Fibroblast of skin of right quadriceps (primary cell): ENCODE data around the gene DTNBP1.
A peak's percentile ranks its signal among the peaks of the same experiment; 100 is the strongest.

Source experiments
- DNase-seq: peaks from one replicate; pipeline ENCODE4 v3.0.0-alpha.2; 2013

Gene DTNBP1

DNA sequence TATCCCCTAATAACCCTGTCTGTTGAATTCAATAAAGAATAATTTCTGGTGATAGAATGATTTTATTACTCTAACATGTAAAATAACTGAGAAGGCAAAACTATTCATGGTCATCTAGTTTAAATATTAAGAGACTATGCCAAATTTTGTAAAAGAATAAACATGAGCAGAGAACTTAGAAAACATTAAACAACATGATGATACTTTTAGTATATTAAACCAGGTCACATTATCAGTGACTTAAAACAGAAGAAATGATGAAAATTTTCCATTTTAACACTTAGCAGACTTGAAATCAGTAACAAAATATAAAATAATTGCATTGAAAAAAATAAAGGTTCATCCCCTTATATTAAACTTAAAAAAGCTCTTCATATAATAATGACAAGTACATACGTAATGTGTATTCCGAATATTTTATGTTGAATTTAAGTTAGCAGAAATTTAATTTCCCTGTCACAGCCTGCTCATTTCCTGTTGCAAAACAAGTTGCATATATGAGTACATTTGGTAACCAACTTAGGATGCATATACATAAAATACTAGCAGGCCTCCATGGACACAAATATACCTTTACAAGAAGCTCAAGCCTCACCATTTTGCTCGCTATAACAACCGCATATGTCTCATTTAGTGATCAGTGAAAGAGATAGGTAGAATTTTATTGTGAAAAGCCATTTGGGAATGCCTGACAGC, 40.6 kb downstream of the DTNBP1 start:
- no peak for DNase-seq

DNA sequence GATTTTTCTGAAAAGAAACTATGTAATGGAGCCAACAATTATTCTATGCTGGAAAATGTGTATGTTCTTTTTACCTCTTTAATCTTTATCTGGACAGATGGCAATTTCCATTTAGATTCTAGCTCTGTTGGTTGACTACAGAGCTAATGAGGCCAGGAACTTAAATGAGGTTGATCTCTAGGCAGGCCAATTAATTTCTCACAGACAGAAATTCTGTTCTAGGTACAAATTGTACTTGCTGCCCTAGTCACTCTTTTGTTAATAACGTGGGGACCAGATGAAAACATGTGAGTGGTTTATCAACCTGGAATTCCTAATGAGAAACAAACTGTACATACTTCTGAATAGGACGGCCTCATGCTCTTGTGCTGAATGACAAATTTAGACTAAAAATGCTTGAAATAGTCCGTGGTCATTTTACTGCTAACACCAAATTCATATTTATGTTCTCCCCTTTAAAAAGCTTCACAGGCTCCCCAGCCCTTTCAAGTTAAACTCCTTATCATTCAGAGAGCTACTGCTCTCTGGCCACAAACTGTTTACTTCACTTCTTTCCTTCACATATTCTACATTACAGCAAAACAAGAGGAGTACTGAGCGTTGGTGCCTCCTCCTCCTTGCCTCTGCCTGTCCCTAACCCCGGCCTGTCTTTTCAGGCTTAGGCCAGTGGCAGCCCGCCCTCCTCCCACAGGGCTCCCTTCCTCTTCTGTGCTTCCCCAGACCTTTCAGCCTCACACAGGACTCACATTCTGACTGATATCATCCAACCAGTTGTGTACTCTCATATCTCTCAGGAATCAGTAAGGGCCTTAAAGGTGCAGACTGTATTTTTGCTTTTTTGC, 41.4 kb downstream of the DTNBP1 start:
- DNase-seq, result no peak

DNA sequence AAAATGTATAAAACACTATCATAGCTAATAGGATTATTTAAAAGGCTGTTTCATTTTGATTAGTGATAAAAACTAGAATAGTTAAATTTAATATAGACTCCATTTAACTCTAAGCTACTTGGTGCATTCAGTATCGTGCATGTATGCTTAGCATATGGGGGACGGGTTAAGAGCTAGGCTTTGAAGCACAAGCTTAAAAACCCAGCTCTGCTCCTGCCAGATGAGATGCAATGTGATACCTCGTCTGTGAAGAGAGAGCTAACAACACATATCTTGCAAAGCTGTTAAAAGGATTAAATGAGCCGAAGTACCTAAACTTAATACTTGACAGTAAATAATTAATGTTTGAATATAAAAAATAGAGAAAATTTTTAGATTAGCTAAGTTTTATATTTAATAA, 42.2 kb downstream of the DTNBP1 start:
- no peak for DNase-seq

DNA sequence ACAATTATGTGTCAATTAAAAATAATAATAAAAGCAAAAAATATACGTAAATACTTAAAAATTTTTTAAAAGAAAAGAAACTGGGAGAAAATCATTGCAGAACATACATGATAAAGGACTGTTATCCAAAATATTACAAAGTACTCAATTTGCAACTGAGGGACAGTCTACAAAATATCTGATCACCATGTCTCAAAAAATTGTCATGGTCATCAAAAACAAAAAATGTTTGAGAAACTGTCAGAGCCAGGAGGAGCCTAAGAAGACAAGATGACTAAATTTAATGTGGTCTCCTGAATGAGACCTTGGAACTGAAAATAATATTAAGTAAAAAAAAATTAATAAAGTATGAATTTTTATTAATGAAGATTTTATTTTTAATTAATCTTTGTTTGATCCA, 43.5 kb downstream of the DTNBP1 start:
- DNase-seq, result no peak

DNA sequence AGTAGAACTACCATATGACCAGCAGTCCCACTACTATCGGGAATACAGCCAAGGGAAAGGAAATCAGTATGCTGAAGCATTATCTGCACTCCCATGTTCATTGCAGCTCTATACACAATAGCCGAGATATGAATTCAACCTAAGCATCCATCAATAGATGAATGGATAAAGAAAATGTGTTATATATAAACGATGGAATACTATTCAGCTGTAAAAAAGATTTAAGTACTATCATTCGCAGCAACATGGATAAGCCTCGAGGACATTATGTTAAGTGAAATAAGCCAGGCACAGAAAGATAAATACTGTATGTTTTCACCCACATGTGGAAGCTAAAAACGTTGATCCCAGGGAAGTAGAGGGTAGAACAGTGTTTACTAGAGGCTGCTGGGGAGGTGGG, 44.1 kb downstream of the DTNBP1 start:
- no peak for DNase-seq

DNA sequence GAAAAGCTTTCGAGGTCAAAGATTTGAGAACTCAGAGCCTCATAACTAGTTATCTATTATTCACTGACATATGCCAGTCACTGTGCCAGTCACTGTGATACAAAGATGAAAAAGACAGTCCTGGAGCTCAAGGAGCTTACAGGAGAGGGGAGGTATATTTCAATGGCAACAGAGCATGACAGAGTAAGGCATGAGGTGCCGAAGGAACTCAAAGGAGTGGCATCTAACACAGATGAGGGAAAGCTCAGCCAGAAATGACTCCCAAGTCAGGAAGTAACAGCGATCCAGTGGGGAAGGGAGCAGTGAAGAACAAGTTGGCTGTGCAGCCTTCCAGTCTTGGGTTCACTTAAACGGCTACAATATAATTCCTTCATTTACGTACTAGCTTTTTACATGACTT, 46.6 kb downstream of the DTNBP1 start:
- DNase-seq, result no peak

DNA sequence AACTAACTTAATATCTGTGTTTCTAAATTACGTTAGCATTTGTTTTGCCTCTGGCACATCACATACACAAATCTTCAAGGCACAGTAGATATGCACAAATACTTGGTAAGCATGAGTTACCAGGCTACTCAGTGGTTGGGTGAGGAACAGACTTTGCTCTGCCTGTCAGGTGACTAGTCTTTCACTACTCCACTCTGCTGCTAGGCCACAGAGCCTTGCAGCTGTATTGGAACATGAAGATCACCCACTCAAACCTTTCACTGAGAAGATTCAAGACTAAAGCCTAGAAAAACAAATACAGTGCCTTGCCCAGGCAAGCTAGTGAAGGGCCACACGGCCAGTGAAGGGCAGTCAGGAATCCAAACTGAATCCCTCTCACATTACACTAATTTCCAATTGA, 47.0 kb downstream of the DTNBP1 start:
- no peak for DNase-seq

DNA sequence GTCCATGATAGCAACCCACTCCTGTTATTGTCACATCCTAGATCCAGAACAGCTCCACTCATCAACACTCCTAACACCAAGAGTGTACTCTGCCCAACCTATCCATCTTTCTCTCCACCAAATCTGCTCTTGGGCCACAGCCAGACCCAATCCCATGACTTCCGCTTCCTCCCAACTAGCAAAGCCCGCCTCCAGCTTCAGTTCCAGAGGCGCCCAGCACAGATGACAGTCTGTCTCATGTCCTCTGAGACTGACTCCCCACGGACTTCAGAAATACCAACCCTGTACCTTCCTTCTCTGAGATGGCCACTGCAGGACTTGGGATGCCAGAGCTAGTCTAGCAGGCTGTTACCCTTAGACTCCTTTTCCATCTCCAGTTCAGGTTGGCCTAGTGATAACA, 48.6 kb downstream of the DTNBP1 start:
- DNase-seq, result no peak

DNA sequence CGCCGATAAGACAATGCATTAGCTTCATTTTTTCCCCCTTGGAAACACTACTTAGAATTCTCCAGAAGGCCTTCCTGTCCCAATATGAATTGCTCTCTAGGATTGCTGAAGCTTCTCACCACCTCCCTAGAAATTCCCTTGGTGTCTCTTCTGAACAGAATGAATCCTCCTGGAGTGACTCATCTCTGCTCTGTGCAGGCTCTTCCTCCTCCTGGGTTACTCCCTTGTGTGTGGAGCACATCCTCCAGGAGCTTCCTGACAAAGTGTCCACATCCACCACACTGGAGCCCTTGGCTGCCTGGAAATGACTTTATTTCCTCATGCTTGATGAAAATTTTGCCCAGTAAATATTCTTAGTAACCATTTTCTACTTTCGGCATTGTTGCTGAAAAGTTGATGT, 54.4 kb downstream of the DTNBP1 start:
- peak; percentile 87 for DNase-seq

DNA sequence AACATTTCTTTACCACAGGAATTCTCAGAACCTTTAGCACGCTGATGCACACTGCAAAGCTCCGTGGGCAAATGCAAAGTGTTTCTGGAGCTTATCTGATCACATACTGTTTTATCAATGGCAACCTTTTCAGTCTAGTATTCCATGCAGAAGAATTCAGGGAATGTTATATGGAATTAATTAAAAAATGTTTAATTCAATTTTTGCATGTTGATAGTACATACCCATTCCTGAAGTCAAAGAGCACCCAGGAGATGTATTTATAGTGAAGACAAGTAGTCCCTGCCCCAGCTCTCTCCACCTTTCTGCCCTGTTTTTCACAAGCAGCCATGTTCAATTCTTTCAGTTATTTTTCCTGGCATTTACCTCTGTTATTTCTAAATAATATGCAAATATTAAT, 55.2 kb downstream of the DTNBP1 start:
- DNase-seq, result no peak

DNA sequence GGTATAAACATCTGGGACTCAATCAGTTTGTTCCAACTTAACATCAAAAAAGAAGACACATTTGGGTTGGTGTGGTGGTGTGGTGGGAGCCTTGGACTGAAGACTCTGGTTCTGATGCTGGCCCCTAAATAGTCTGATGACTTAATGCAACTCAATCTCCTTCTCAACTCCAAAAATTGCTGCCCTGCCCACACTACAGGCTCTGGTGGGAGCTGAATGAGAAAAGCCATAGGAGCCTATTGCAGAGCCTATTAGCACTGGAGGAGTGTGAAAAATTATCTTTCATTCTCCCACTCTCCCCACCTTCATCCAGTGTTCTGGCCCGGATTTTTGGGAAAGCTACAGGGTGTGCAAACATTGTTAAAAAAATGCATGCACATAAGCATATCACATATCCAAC, 56.5 kb downstream of the DTNBP1 start:
- no peak for DNase-seq

DNA sequence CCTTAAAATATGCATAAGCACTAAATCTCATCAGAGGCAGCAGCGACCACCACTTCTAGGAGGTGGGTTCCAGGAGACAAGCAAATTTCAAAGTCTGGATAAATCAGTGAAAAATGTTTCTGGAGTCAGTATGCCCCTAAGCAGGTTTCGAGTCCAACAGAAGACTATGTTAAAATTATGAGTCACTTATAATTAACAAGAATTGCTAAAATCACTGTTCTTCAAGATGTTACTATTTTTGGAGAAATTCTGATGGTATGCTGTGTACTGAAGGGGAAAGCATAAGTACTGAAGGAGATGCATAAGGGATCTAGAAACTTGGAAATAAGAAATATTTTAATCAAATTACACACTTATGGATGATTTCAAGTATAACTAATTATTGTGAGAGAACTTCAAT, 58.0 kb downstream of the DTNBP1 start:
- DNase-seq, result peak; percentile 27

DNA sequence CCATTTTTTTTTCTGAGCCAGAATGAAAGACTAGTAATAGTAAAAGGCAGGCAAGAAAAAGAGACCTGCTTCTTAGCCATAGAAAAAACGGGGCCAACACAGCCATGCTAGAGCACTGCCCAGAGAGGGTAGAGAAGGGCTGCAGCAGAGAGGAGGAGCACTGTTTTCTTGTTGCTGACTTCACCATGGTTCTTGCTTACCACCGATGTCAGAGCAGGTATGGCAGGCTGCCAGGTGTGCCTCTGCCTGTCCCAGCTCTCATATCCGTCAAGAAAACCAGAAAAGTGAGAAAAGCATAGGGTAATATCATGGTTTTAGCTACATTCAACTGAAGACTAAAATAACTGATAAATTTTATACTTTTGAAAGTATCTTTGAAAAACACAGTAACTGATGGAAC, 60.7 kb downstream of the DTNBP1 start:
- DNase-seq, result no peak

DNA sequence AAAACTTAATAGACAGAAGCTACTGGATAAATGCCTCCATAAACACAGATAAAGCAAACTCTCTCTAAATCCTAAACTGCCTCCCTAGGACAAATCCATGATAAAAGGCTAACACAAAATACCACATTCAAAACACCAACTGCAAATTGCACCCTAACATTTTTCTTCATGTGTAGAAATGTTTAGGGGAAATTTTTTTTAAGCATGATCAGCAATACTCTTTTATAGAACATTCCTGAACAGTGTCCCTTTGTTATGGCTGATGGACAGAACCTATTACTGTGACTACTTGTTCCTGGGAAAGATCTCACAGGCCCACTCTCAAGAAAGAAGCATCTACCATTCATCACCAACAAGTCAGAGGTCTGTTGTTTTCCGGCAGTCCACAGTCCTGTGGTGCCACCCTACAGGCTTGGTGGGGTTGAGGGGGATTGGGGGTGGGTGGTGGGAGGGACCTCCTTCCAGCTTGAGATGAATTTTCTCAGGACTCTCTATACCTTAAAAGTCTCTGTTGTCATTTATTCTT, 64.5 kb downstream of the DTNBP1 start:
- DNase-seq, result no peak

DNA sequence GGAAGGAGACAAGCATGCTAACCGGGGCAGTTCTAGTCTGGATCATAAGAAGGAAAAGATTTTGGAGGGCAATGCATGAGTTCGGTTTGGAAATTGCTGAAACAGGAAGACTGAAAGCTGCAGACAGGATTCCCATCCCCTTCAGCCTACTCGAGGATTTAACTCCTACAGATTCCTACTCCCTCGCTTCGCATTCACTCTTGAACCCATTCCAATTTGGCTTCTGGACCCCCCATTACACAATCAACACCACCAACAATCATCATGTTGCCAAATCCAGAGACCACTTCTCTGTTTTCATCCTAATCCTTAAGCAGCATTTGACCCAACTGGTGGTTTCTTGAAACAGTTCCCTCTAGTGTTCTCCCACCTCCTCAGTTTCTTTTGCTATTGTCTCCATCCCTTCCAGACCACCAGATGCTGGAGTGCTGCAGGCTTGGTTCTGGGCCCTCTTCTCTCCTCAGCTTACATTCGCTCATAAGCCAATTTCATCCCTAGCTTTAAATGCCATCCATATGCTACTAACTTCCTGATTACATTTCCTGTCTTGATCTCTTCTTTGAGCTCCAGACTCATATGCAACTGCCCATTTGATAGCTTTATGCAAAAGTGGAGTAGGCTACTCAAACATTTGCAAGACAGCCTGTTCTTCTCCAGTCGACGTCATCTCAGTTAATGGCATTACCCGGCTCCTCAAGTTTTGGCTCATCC, 66.5 kb downstream of the DTNBP1 start:
- DNase-seq, result no peak

DNA sequence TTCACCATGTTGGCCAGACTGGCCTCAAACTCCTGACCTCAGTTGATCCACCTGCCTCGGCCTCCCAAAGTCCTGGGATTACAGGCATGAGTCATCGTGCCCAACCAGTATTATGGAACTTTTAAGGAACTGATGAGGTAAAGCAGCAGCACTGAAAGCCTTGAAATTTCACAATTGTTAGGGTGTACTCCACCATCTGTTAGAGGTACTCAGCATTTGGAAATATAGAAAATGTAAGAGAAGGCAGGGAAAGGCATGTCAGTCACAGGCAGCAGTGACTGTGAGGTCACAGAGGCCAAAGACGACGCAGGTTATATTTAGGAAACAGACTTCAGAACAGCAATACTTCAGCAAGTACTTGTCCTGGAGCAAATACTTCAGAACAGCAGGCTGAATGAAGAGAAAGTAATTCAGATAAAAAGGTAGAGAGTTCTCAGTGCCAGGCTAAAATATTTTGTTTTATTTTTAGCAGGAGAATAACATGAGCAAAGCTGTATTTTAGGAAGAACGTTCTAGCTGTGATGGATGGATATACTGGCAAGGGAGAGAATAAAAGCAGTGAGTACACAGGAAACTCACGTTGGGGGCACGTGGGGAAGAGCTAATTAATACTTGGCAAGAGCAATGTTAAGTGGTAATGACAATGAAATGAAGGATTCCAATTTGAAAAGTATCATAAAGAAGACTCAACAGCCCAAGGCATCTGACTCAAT, 67.2 kb downstream of the DTNBP1 start:
- peak; percentile 10 for DNase-seq

DNA sequence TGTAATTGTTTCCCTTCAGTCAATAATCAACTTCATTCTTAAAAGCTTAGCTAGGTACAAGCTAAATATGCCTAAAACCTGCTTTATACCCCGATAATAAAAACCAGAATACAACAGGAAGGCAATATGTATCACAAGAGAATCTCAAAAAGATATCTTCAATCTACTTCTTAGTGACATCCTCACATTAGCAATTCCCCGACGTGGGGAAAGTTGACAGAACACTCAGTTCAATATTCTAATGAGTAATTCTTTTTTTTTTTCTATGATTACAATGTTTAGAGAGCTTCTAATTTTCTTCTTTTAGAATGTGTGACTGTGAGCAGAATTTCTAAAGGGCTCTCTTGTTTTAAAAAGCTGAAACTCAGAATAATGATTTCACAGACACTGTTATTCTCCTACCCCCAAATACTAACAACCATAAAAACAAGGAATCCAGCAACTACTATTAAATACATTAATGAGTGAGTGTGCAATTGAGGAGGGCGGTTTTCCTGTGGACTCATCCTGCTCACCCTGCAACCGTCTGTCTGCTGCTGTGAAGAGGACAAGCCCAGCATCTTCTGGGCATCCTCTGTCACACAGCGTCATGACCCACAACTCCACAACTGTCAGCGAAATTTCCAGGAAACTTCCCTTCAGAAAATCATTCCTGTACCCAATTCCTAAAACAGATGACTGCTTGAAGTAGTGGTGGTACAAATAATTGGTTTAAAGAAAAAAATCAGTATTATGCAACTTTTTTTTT, 68.1 kb downstream of the DTNBP1 start:
- DNase-seq, result no peak

DNA sequence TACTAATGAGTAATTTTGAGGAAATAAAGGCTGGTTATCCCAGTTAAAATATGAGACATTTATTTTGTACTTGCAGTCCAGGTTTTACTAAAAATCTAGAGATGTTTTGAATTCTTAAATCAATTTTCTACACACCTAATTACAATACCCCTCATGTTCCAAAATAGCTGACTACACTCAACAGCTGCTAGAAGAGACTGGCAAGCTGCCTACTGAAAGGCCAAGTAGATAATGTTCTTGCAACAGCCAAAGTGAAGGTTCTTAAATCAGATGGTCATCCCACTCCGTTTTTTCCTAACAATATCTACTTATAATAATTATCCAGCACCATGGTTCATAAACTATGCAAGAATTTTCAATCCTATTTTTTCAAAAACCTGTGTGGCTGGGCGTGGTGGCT, 69.0 kb downstream of the DTNBP1 start:
- no peak for DNase-seq

DNA sequence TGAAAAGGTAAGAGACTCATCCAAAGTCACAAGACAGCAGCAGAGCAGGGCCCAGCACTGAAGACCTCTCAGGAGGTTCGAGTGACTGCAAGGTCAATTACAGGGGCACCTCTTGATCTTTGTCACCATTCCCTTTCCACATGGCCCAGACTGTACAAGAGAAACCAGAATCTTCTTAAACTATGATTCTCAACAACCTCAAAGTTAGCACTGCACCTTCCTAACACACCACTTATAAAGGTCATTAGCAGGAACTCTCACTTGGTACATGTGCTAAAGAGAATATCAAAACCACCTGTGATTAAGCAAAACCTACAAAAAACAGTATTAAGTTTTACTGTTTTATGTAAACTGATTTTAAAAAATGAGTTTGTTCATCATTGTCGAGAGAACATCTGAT, 70.2 kb downstream of the DTNBP1 start:
- DNase-seq, result no peak

DNA sequence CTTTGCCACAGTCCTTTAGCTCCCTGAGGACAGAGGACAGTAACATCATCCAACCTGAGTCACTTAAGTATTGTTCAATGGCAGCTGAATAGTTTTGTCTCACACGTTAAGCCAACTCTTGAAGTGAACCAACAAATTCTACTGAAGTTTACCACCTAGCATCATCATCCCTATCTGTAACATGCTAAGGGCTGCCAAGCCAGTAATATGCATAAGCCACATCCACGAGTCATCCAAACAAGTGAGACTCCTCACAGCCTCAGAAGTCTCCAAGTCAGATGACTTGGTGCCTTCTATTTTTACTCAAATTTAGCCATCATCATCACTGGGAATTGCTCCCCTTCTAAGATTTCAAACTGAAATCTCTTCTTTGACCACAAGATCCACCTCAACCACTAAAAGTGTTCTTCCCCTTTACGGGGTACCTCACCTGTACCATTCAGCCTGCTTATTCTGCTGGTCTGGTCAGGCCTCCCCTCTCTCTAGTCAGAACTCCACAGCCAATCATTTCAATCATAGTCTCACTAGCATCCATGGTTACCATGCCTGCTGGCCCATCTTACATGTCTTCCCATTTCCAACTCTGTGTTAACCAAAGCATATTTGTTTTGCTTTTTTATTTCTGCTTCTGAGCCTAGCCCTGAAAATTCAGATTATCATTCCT, 73.7 kb downstream of the DTNBP1 start:
- DNase-seq, result peak; percentile 81

DNA sequence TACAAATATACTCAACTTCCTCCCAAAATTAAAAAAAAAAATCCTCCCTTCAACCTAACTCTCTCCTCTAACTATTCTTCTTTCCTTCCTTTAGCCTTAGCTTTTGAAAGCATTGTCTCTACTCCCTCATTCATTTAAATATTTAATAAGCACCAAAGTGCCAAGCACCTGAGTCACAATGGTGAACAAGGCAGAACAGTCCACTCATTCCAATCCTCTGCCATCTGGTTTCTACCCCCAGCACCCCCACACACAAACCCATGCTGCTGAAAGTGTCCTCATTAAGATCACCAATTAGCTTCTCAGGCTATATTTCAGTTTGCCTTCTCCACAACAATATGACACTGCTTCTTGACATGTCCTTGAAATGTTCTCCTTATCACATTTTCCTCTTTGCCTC, 76.3 kb downstream of the DTNBP1 start:
- peak; percentile 8 for DNase-seq

DNA sequence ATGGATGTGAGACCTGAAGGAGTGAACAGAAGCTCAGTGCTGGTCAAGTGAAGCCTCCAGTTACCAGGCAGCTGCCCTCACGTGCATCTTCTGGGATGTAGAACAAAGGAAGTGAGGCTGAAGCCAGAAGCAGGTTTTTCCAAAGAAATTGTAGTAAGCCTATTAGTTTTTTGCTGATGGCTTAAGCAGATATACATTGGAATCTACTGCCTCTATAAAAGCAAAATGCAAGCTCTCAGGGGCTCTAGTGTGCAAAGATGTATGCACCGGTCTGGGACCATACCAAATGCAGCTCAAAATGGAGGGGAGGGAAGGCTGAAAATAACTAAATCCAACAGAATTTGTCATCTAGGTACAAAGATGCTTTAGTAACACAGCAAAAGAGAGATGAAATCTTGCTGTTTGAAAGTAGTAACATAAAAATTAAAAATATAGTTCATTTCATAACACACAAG, 77.0 kb downstream of the DTNBP1 start:
- no peak for DNase-seq
